Middle frontal gyrus (tissue), 1 donor: ENCODE measurements around the gene RBM46.
"Not testable (repeated sequence)": the region's sequence is repeated elsewhere in the genome, so short reads cannot be mapped to it uniquely, and the experiment has no call there.

ENCODE experiments used
- DNase-seq: peaks from one replicate; pipeline ENCODE4 v3.0.0-alpha.2; 2015; ENCODE audit warnings: low spot score; ENCODE audit errors: extremely low spot score

RBM46 gene

DNA sequence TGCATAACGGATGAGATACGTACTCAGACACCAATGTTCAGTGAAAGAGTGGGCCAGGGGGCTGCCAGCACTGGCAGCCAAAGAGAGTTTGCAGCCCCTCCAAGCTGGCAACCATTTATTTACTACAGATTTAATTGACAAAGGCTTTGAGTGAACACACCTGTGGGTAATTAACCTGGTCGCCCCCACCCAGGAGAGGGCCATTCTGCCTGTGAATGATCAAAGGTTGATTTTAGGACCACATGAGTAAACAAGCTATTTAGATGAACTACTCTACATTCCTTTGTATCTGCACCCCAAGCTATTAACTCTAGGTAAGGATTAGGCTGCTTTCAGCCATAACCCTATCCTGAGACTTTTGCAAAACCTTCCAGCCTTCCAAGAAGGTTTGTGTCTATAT is 55.0 kb downstream of the RBM46 start:
- DNase-seq: no peak

DNA sequence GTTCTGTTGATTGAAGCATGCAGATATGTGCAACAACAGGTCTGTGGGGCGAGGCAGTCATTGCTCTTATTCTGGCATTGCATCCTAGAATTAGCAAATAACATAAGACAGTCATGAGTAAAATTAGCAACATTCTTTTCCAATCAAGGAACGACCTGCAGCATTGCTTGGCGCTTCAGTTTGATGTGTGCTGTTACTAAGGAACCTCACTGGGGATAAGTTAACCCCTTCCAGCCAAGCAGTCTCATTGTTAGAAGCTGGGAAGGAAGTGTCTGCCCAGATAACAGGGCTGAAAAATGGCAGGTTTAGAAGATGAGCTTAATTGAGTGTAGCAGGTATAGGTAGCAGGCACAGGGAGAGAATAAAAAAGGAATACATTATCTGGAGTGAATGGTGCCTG is 55.4 kb downstream of the RBM46 start:
- DNase-seq: no peak

DNA sequence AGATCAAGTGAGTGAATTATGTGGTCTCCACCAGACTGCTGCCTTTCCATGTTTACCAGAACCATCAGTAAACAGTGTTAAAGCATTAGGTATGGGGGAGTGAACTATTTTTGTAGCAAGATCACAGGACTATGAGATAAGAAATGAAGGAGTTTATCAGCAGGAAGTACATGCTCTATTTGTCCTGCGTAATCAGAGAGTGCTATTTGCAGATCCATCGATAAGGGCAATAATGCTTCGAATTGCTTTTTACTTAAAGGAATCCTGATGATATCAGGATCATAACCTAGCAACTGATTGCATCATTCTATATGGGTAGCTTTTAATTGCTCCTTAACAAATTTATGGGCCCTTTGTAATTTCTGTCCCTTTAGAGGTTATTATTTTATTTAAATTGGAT is 57.1 kb downstream of the RBM46 start:
- DNase-seq: no peak

DNA sequence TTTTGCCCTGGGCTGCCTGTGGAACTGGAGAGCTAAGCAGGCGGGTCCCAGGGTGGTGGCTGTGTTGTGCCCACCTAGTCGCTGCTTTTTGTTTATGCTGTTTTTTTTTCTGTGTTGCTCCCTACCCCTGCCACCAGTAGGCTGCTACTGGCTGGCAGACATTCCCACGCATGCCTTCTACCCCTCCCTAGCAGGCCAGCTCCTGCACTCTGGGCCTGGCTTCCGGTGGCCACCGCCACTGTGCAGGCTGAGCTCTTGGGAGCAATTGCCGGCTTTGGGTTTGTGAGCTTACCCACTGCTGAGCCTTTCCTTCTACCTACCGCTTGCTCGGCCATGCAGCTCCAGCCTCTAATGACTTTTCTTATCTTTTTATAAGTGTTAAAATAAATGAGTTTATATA is 57.6 kb downstream of the RBM46 start:
- no peak for DNase-seq

DNA sequence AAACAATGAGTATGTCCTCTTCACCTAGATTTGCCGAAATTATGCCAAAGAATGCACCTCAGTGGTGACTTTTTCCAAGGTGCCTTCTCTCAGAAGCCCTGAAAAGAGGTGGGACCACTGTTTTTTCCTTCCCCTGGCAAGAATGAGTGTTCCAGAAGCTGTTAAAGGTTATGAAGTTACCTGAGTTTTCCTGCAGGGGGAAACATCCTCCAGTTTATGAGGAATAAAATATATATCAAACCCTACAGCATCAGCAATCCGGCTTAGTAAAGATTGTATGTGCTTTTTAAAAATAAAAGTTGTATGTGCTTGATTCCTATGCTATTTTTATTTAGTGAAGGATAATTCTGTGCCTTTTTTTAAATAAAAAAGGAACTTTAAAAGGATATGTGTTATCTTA is 73.3 kb downstream of the RBM46 start:
- no peak for DNase-seq

DNA sequence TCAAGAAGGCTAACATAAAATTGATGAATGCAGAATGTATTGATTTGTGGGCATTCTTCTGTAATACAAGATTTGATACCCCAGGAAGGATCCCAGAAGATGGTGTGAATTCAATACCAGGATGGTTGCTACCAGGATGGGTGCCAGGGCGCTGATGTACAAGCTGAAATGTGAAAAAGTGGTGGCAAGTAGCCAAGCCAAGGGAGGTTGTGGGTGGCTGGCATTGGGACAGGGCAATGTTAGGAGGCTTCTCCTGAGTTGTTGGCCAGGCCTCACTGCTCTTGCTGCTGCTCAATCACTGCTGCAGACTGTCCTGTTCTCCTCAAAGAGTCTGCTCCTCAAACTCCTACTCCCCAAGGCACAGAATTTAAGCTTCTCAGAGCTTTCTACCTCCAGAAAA is 77.1 kb downstream of the RBM46 start:
- DNase-seq: no peak

DNA sequence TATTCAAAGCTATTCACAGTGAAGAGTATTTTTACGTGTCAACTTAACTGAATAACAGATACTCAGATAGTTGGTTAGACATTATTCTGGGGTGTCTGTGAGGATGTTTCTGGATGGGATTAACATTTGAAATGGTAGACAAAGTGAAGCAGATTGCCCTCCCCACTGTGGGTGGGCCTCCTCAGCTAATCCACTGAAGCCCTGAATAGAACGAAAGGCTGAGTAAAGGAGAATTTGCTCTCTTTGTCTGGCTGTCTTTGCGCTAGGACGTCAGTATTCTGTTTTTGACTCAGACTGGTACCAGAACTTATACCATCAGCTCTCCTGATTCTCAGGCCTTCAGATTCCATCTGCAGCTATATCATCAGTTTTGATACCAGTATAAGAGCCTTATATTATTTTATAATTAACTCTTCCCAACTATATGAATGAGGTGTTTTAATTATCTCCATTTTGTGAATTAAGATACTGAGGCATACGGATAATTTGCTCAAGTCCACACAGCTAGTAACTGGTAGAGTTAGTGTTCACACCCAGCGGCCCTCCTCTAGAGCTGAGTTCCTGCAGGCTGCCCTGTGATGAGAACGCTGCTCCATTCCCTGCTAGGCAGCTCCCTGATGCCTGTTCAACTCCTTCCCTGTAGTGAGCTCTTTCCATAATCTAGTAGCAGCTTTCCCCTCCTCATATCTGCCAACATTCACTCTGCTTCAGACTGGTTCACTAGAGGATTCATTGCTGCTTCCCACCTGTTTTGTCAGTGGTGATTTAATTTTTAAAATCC is 87.5 kb downstream of the RBM46 start:
- DNase-seq: no peak

DNA sequence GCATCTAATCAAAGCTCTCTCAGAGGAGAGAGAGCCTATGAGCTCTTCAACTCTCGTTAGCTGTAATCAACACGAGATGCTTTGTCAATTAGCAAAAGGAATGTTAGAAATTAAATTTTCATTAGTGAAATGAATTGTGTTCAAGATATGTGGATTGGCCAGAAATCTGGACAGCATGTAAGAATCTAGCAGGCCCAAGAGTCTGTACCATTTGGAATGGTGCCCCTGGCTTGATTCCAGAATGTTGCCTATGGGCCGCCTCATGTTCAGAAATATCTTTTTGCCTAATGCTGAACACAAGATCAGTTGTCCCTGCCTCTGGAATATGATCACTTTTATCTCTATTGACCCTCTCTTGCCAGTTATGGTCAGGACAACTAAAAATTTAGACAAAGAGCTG is 88.2 kb downstream of the RBM46 start:
- no peak for DNase-seq

DNA sequence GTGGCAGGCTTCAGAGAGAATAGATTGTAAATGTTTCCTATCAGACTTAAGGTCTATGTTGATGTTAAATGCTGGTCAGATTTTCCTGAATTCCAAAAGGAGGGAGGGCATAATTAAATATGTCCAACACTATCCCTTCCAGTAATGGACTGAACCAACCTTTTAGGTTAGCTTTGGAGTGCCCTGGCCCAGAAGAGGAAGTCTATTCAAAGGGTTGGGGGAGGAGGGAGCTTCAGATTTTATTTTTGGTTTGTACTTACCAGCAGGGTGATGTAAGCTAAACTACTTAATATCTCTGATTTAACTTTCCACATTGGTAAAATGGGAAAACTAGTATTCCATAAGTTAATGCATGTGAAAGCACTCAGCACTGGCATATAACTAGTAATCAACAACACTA is 91.1 kb downstream of the RBM46 start:
- no peak for DNase-seq

DNA sequence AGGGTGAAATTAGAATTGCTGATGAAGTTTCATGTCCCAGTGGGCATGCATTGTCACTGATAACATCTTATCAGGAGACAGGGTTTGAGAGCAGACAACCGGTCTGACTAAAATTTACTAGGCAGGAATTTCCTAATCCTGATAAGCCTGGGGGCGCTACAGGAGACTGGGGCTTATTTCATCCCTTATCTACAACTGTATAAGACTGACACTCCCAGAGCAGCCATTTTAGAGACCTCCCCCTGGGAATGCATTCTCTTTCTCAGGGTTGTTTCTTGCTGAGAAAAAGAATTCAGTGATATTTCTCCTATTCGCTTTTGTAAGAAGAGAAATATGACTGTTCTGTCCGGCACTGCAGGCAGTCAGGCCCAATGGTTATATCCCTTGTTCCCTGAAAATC is 93.0 kb downstream of the RBM46 start:
- not testable (repeated sequence) for DNase-seq

DNA sequence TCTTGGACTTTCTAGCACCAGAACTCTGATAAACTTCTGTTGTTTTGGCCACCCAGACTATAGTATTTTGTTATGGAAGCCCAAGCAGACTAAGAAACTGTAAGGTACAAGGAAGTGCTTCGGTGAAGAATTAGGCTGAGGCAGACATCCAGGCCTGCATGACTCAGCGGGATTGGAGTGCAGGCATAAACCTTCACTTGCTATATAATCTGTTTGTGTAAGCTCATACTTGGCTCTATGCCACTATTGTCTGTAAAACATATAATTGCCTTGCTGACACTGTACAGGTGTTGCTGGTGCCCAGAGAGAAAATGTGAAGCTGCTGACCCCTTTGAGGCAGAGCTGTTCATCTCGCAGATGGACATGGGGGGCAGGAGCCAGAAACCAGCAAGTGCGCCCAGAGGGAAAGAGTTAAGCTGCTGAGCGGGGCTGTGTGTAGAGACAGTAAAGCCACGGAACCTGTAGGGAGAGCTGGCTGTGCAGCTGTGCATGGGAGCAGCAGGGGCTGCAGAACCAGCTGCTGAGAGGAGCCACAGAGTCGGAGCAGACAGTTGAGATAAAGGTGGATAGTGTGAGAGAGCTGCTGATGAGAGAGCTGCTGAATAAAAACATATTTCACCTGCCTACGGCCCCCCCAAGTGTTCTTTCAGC is 96.2 kb downstream of the RBM46 start:
- no peak for DNase-seq
